Neural progenitor cell (in vitro differentiated cells): Measurements from ENCODE around the gene DNAJC1. TPM values are rescaled to one million over a fixed set of nuclear protein-coding genes. Genes with fewer than 3 reads are reported as not detected.

Source experiments
- DNase-seq: peaks from one replicate; pipeline ENCODE4 v3.0.0-alpha.2; 2016; ENCODE audit warnings: low spot score
- H2AFZ ChIP-seq: fragments of 200-600 bp; sonication (generic); replicated peaks from 2 replicates; pipeline ENCODE4 v1.6.1; 2016; ENCODE audit warnings: antibody characterized with exemption
- H3F3A ChIP-seq: fragments of 200-600 bp; sonication (generic); 2 replicates; pipeline ENCODE4 v1.6.1; 2016; ENCODE audit warnings: antibody characterized with exemption, low read depth
- H3K27ac ChIP-seq: fragments of 200-600 bp; sonication (generic); 2 replicates; pipeline ENCODE4 v1.5.1; 2016; ENCODE audit warnings: mild to moderate bottlenecking
- H3K27me3 ChIP-seq: fragments of 200-600 bp; sonication (generic); 2 replicates; pipeline ENCODE4 v1.6.1; 2016; ENCODE audit warnings: mild to moderate bottlenecking, moderate library complexity
- H3K36me3 ChIP-seq: fragments of 200-600 bp; sonication (generic); 2 replicates; pipeline ENCODE4 v1.5.1; 2016
- H3K4me1 ChIP-seq: fragments of 200-600 bp; sonication (generic); 2 replicates; pipeline ENCODE4 v1.6.1; 2016; ENCODE audit warnings: mixed run types
- H3K4me2 ChIP-seq: fragments of 200-600 bp; sonication (generic); 2 replicates; pipeline ENCODE4 v1.6.1; 2016
- H3K4me3 ChIP-seq: fragments of 200-600 bp; sonication (generic); 2 replicates; pipeline ENCODE4 v1.5.1; 2016
- H3K79me2 ChIP-seq: fragments of 200-600 bp; sonication (generic); 2 replicates; pipeline ENCODE4 v1.6.1; 2016; ENCODE audit warnings: low read depth
- H3K9ac ChIP-seq: fragments of 200-600 bp; sonication (generic); 2 replicates; pipeline ENCODE4 v1.6.1; 2016
- H3K9me3 ChIP-seq: fragments of 200-600 bp; sonication (generic); 2 replicates; pipeline ENCODE4 v1.5.1; 2016; ENCODE audit warnings: low read depth
- H4K20me1 ChIP-seq: fragments of 200-600 bp; sonication (generic); 2 replicates; pipeline ENCODE4 v1.6.1; 2016; ENCODE audit warnings: low read depth
- H3K27ac Mint-ChIP-seq: 3 replicates; pipeline ENCODE4 v1.8.0; 2021; ENCODE audit warnings: mixed read lengths
- H3K27me3 Mint-ChIP-seq: 2 replicates; pipeline ENCODE4 v1.8.0; 2022; ENCODE audit warnings: low read depth, mild to moderate bottlenecking, inconsistent platforms, moderate library complexity, mixed read lengths; ENCODE audit not compliant: insufficient read depth
- H3K36me3 Mint-ChIP-seq: 3 replicates; pipeline ENCODE4 v1.8.0; 2021; ENCODE audit warnings: mixed read lengths
- H3K4me1 Mint-ChIP-seq: 3 replicates; pipeline ENCODE4 v1.8.0; 2021; ENCODE audit warnings: mixed read lengths
- H3K4me3 Mint-ChIP-seq: 3 replicates; pipeline ENCODE4 v1.8.0; 2021; ENCODE audit warnings: mild to moderate bottlenecking, moderate library complexity, mixed read lengths
- H3K9me3 Mint-ChIP-seq: 3 replicates; pipeline ENCODE4 v1.8.0; 2020; ENCODE audit warnings: mixed read lengths
- CTCF ChIP-seq: fragments of 200-600 bp; sonication (generic); IDR thresholded peaks from 2 replicates; pipeline ENCODE4 v1.5.1; 2017; ENCODE audit warnings: antibody characterized with exemption, mild to moderate bottlenecking
- EZH2 ChIP-seq: fragments of 200-600 bp; sonication (generic); IDR thresholded peaks from 2 replicates; pipeline ENCODE4 v1.6.1; 2017; ENCODE audit warnings: antibody characterized with exemption, mild to moderate bottlenecking, moderate library complexity
- EZH2phosphoT487 ChIP-seq: fragments of 200-600 bp; sonication (generic); IDR thresholded peaks from 2 replicates; pipeline ENCODE4 v1.6.1; 2017; ENCODE audit warnings: antibody characterized with exemption
- total RNA-seq: library from RNA; depleted of rRNA; stranded (reverse); fragments of >200 nt; gene quantifications from 2 replicates; pipeline ENCODE4 v1.2.3, GENCODE V29; 2015; ENCODE audit warnings: low replicate concordance

DNAJC1 gene
- total RNA-seq, 1 donor from 2014 or later: 55.3 TPM

GRCh38 chr10:21954132-21954531 lies 49.4 kb downstream of the DNAJC1 start:
- H3K27ac ChIP-seq: no peak overlapping the region
- Mint-ChIP-seq H3K4me3 (no peak overlapping the region), H3K27ac (no peak overlapping the region), H3K4me1 (peaks cover 28% of the 10 kb centered on the region), H3K9me3 (no peaks in the 10 kb centered on the region), H3K36me3 (peaks cover 2% of the 10 kb centered on the region), H3K27me3 (peaks cover 2% of the 10 kb centered on the region)
- peaks cover 8% of the 10 kb centered on the region for H3K79me2 ChIP-seq
- no peaks in the 10 kb centered on the region for H3K36me3 ChIP-seq
- H3K27me3 ChIP-seq: no peaks in the 10 kb centered on the region
- no peaks in the 10 kb centered on the region for H3K4me1 ChIP-seq
- no peak overlapping the region for H3K4me2 ChIP-seq
- no peaks in the 10 kb centered on the region for H4K20me1 ChIP-seq
- no peak for DNase-seq
- H2AFZ ChIP-seq: no peak overlapping the region
- H3K9ac ChIP-seq: no peak overlapping the region
- peaks cover 22% of the 10 kb centered on the region for H3F3A ChIP-seq
- TF ChIP-seq EZH2 (no peak), EZH2phosphoT487 (no peak), CTCF (no peak)
- no peak overlapping the region for H3K4me3 ChIP-seq
- H3K9me3 ChIP-seq: no peaks in the 10 kb centered on the region

GRCh38 chr10:21953585-21954057 lies 49.9 kb downstream of the DNAJC1 start:
- Histone ChIP-seq H4K20me1 (no peaks in the 10 kb centered on the region), H2AFZ (no peak overlapping the region), H3K79me2 (peaks cover 8% of the 10 kb centered on the region), H3K4me1 (no peaks in the 10 kb centered on the region), H3K4me2 (no peak overlapping the region), H3K9ac (no peak overlapping the region), H3F3A (peaks cover 22% of the 10 kb centered on the region), H3K9me3 (no peaks in the 10 kb centered on the region), H3K27me3 (no peaks in the 10 kb centered on the region), H3K4me3 (no peak overlapping the region), H3K36me3 (no peaks in the 10 kb centered on the region), H3K27ac (no peak overlapping the region)
- Mint-ChIP-seq H3K27ac (no peak overlapping the region), H3K27me3 (peaks cover 2% of the 10 kb centered on the region), H3K4me3 (no peak overlapping the region), H3K36me3 (peaks cover 2% of the 10 kb centered on the region), H3K9me3 (no peaks in the 10 kb centered on the region), H3K4me1 (peaks cover 33% of the 10 kb centered on the region)
- peak; percentile 59 for DNase-seq
- TF ChIP-seq EZH2 (no peak), EZH2phosphoT487 (no peak), CTCF (peak; percentile 58)

- Mint-ChIP-seq H3K4me3 (no peak overlapping the region), H3K27me3 (peaks cover 2% of the 10 kb centered on the region), H3K9me3 (no peaks in the 10 kb centered on the region), H3K27ac (no peak overlapping the region), H3K36me3 (peaks cover 7% of the 10 kb centered on the region), H3K4me1 (peaks cover 26% of the 10 kb centered on the region)
- no peak overlapping the region for H2AFZ ChIP-seq
- no peaks in the 10 kb centered on the region for H4K20me1 ChIP-seq
- no peaks in the 10 kb centered on the region for H3K27me3 ChIP-seq
- no peak overlapping the region for H3K9ac ChIP-seq
- H3F3A ChIP-seq: peaks cover 22% of the 10 kb centered on the region
- TF ChIP-seq EZH2phosphoT487 (no peak), CTCF (no peak), EZH2 (no peak)
- H3K4me2 ChIP-seq: no peak overlapping the region
- H3K36me3 ChIP-seq: no peaks in the 10 kb centered on the region
- no peak overlapping the region for H3K4me3 ChIP-seq
- DNase-seq: no peak
- H3K4me1 ChIP-seq: no peaks in the 10 kb centered on the region
- H3K9me3 ChIP-seq: no peaks in the 10 kb centered on the region
- no peaks in the 10 kb centered on the region for H3K79me2 ChIP-seq
- H3K27ac ChIP-seq: no peak overlapping the region
These were observed 53.0 kb downstream of the DNAJC1 start for GRCh38 chr10:21950566-21950965.
